ENCODE data around the gene ACOT8. TPM values are rescaled to one million over a fixed set of nuclear protein-coding genes. Genes with fewer than 3 reads are reported as not detected.
A peak's percentile ranks its signal among the peaks of the same experiment; 100 is the strongest.

Gene ACOT8
- total and polyA plus RNA-seq, 2 of the 4 experiments (the other 2 are of a cell fraction): 29.8 to 47.5 TPM

DNA sequence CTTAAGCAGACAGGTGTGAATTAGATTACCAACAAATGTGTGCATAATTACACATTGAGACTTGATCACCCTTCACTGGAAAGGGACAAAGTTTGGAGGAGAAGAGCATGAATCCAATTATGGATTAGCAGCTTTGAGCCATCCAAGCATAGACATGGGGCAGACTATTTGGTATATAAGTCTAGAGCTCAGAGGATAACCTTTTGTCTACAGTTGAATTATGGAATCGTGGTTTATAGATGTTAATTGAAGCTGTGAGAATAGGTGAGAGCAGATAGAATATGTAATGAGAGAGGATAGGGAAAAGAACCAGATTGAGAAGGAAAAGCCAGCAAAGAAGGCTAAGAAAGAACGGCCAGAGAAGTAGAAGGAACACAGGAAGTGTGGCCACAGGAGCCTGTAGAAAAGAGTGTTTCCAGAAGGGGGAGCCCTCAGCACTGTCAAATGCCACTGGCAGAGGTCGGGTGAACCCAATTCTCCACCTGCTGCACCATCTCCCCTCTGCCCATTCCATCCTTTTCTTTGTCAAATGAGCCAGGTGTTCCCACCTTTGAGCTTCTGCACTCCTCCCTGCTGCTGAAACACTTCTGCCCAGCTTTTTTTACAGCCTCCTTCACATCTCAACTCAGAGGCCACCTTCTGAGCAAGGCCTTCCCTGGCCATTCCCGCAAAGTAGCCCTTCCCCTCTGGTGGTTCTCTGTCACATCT, 58.1 kb downstream of the ACOT8 start:
- peaks cover 2% of the 10 kb centered on the region; the same call in 1 of the 2 replicates for H4K20me1 ChIP-seq (ENCODE audit: insufficient read depth, low read length)
- H3K4ac ChIP-seq (ENCODE audit: low read depth, low read length): no peak overlapping the region
- no peak overlapping the region for H3K14ac ChIP-seq (replicated peaks; ENCODE audit: low read depth, low read length)
- H3K27ac ChIP-seq (ENCODE audit: insufficient read depth, low read length): no peak overlapping the region
- H3K36me3 ChIP-seq (ENCODE audit: control insufficient read depth, insufficient read depth, low read length): peaks cover 46% of the 10 kb centered on the region
- H4K5ac ChIP-seq (ENCODE audit: low read depth, low read length): no peak overlapping the region
- H3K4me3 ChIP-seq (ENCODE audit: insufficient read depth, low read depth, low read length): no peak overlapping the region
- H3K56ac ChIP-seq (ENCODE audit: extremely low read depth, insufficient read depth, low read length): no peak overlapping the region
- DNase-seq (peak; percentile 42), ATAC-seq (ENCODE audit: low read depth) (peak; percentile 99)
- no peak overlapping the region for H2BK20ac ChIP-seq (ENCODE audit: low read depth, low read length)
- H3K27me3 ChIP-seq (ENCODE audit: control insufficient read depth, insufficient read depth, low read length): no peaks in the 10 kb centered on the region
- WGBS, 2 experiments (ENCODE audit: extremely low coverage in 2 of 2, insufficient read length in 1 of 2): 70% methylated on average over 2 of the region's 4 CpGs; no CpG with 5 or more reads in 1 of the 2 experiments
- no peak overlapping the region for H4K8ac ChIP-seq (ENCODE audit: low read depth in 2 of 2, low read length in 2 of 2)
- no peaks in the 10 kb centered on the region for H3K9me3 ChIP-seq (ENCODE audit: control insufficient read depth, insufficient read depth, low read length)
- no peak overlapping the region for H2AFZ ChIP-seq (replicated peaks; ENCODE audit: low read length, poor library complexity)
- no TSS peak for BruUV-seq (replicated peaks)
- H3K9ac ChIP-seq (ENCODE audit: low read depth, low read length): no peak overlapping the region
- in situ Hi-C loops (cut with MboI; ENCODE audit: low sequenced_read_pairs) (loop anchor here (25.0 kb wide), 3 partner anchors 762 to 1862 kb away; partner anchors contain the start of gene TTPAL), intact Hi-C loops (cut with micrococcal nuclease) (loop anchor here (1.0 kb wide), 2 partner anchors 136 to 164 kb away; no protein-coding TSS in a partner anchor), dilution Hi-C loops (cut with HindIII; ENCODE audit: low sequenced_read_pairs, unreplicated experiment) (no loop called here)
- ChIA-PET POLR2A (ENCODE audit: unreplicated experiment) (no interaction called here), CTCF (interaction anchor here (0.6 to 1.6 kb wide), 7 partner anchors 8 to 231 kb away, joined by 3 to 4 read pairs (median 3); partner anchors contain the start of genes PCIF1 and UBE2C)
- no peak overlapping the region for H3K23ac ChIP-seq (ENCODE audit: low read depth, low read length)
- H3K18ac ChIP-seq (ENCODE audit: low read depth, low read length): no peak overlapping the region
- H3K79me1 ChIP-seq (ENCODE audit: low read depth in 1 of 2, low read length in 2 of 2): peaks cover 12 to 17% of the 10 kb centered on the region in 2 experiments
- no peaks in the 10 kb centered on the region for H3K9me1 ChIP-seq (ENCODE audit: insufficient read depth, low read length)
- H2BK5ac ChIP-seq (ENCODE audit: low read depth, low read length, poor library complexity, severe bottlenecking): no peak overlapping the region
- H2BK15ac ChIP-seq (ENCODE audit: low read depth, low read length): no peak overlapping the region
- no peaks in the 10 kb centered on the region for H3K4me1 ChIP-seq (ENCODE audit: control insufficient read depth, insufficient read depth, low read length)
- H3K4me2 ChIP-seq (ENCODE audit: low read depth, low read length): no peak overlapping the region
- no peak overlapping the region for H2BK120ac ChIP-seq (ENCODE audit: low read depth, low read length)
- no peak overlapping the region for H2AK5ac ChIP-seq (ENCODE audit: low read depth, low read length)
- H4K91ac ChIP-seq (ENCODE audit: insufficient read depth, low read depth, low read length): no peak overlapping the region
- no peak overlapping the region for H2AK9ac ChIP-seq (replicated peaks; ENCODE audit: low read depth, low read length, poor library complexity)
- TF ChIP-seq CHD1 (IDR thresholded peaks at IDR 0.05; ENCODE audit: low read depth, low read length) (no peak), USF2 (IDR thresholded peaks at IDR 0.05; ENCODE audit: low read depth, low read length) (no peak), POLR2A (IDR thresholded peaks at IDR 0.05; ENCODE audit: low read depth, low read length) (no peak), RAD21 (IDR thresholded peaks at IDR 0.05; ENCODE audit: low read length) (peak; percentile 70), RCOR1 (IDR thresholded peaks at IDR 0.05; ENCODE audit: insufficient replicate concordance, low read length) (no peak), CEBPB (IDR thresholded peaks at IDR 0.05; ENCODE audit: low read depth, low read length) (no peak), BHLHE40 (IDR thresholded peaks at IDR 0.05; ENCODE audit: low read depth, low read length) (no peak), MXI1 (IDR thresholded peaks at IDR 0.05; ENCODE audit: borderline replicate concordance, low read depth, low read length) (no peak), RFX5 (IDR thresholded peaks at IDR 0.05; ENCODE audit: low read depth, low read length) (no peak), MAZ (IDR thresholded peaks at IDR 0.05; ENCODE audit: borderline replicate concordance, low read depth, low read length) (no peak), MAFK (IDR thresholded peaks at IDR 0.05; ENCODE audit: low read depth, low read length) (no peak), SMC3 (IDR thresholded peaks at IDR 0.05; ENCODE audit: low read depth, low read length) (peak; percentile 58), NFE2L2 (IDR thresholded peaks at IDR 0.05; ENCODE audit: low read depth, low read length) (no peak)
- TF ChIP-seq, protein P1, sequence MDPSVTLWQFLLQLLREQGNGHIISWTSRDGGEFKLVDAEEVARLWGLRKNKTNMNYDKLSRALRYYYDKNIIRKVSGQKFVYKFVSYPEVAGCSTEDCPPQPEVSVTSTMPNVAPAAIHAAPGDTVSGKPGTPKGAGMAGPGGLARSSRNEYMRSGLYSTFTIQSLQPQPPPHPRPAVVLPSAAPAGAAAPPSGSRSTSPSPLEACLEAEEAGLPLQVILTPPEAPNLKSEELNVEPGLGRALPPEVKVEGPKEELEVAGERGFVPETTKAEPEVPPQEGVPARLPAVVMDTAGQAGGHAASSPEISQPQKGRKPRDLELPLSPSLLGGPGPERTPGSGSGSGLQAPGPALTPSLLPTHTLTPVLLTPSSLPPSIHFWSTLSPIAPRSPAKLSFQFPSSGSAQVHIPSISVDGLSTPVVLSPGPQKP (IDR thresholded peaks at IDR 0.05; ENCODE audit: borderline replicate concordance, low read depth, low read length): no peak
- TF ChIP-seq, protein P2, sequence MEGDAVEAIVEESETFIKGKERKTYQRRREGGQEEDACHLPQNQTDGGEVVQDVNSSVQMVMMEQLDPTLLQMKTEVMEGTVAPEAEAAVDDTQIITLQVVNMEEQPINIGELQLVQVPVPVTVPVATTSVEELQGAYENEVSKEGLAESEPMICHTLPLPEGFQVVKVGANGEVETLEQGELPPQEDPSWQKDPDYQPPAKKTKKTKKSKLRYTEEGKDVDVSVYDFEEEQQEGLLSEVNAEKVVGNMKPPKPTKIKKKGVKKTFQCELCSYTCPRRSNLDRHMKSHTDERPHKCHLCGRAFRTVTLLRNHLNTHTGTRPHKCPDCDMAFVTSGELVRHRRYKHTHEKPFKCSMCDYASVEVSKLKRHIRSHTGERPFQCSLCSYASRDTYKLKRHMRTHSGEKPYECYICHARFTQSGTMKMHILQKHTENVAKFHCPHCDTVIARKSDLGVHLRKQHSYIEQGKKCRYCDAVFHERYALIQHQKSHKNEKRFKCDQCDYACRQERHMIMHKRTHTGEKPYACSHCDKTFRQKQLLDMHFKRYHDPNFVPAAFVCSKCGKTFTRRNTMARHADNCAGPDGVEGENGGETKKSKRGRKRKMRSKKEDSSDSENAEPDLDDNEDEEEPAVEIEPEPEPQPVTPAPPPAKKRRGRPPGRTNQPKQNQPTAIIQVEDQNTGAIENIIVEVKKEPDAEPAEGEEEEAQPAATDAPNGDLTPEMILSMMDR (conservative IDR thresholded peaks at IDR 0.05; ENCODE audit: low read depth, low read length): peak; percentile 73

Data from IMR-90 (cell line).